ENCODE measurements around the gene VSIR.

VSIR gene

GRCh38 chr10:71727105-71727737 lies 46.1 kb downstream of the VSIR start:
- DNase-seq = no peak

GRCh38 chr10:71726580-71727104 lies 46.7 kb downstream of the VSIR start:
- no peak for DNase-seq

DNA sequence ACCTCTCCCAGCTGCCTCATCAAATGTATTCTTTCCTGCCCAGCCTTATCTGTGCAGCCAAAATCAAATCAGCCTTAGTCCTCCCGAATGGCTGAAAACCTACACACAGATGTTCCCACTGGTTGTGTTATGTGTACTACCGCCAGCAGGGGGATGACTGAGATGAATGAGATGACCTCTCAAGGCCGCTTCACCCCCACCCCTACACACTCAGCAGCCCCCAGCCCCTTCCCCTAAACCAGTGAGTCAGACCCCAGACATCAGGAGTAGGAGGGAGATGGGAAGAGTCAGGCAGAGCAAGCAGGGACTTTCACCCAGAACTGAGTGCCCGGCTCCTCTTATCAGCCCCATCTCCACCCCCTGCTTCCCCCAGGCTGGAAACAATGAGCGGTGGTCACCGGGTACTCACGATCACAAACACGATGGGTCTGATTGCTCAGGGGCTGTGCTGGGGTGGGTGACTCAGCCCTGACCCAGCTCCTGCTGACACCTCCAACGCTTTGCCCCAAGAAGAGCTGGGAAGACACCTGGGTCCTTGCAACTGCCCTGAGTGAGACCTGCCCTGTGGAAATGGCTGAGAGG lies 47.2 kb downstream of the VSIR start:
- no peak for DNase-seq

DNA sequence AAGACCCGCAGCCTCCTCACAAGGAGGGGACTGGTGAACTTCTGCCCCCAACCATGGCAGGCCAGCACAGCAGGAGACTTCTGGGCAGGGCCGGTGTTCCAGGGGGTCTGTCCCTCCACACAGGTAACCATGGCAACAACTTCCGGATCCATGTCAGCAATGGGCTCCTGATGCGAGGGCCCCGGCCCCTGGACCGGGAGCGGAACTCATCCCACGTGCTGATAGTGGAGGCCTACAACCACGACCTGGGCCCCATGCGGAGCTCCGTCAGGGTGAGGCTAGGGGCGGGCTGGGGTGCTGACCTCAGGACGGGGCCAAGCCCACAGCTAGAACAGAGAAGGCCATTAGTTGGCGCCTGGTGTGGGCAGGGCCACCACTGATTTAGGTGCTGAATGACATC lies 48.1 kb downstream of the VSIR start:
- DNase-seq = no peak

DNA sequence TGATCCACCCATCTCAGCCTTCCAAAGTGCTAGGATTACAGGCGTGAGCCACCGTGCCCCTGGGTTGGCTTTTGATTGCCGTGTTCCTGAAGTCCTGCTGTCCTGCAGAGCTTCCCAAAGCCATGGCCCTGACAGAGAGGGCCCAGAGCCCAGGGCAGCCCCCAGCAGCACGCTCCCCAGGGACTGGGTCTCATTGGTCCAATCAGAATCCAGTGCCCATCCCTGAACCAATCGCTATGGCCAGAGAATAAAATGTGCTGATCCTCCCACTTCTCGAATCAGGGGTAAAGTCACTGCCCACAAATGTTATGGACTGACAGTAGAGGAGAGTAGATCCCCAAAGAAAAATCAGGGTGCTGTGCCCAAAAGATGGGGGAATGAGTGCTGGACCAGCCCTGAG lies 48.8 kb downstream of the VSIR start:
- no peak for DNase-seq

DNA sequence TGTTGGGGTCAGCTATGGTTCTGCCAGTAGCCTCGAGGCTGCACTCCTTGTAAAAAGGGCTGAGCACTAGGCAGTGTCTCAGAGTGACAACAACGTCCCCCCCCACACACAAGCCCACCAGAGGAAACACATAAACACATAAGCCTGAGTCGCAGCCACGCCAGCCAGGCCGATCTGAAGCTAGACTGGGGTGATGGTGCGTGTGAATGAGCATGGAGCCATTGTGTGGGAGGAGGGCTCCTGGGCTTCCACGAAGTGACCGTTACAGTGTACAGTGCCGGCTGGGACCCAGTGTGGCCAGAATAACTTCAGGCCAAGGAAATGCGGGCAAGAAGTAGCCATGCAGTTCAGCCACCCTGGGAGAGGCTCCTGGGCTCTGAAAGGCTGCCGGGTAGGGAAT lies 50.0 kb downstream of the VSIR start:
- DNase-seq = no peak

DNA sequence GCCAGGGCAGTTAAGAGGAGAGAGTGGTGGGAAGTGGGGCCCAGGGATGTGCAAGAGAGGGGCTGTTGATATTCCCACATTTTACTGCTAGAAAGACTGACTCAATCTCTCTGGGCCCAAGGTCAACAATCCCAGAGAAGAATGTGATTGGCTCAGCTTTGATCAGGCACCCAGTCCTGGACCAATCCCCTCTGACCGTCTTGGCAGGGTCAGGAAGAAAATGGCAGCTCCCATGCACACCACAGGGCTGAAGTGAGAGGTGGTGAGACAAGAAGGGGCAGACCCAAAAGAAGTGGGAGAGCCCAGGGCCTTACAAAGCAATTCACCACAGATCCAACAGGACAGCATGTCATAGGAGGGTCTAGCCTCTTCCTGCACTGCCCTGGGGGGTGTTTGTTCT lies 50.5 kb downstream of the VSIR start:
- no peak for DNase-seq

DNA sequence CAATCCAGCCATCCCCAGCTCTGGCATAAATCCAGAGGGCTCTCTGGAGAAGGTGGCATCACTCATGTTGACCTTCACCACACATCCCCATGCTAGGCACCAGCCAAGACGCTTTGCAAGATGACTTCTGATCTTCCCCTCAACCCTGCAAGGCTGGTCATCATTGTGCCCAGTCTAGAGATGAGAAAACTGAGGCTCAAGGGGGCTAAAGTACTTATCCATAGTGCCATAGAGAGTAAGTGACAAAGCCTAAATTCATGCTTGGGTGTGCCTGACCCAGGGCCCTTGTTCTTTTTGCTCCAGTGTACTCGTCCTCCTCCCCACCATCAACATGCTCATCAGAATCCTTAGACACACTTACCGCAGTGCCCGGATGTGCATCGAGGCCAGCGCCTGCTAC lies 52.0 kb downstream of the VSIR start:
- no peak for DNase-seq

GRCh38 chr10:71720288-71720687 lies 53.0 kb downstream of the VSIR start:
- no peak for DNase-seq

- DNase-seq = no peak
Measured at GRCh38 chr10:71719464-71720201, 53.7 kb downstream of the VSIR start, which contains the start of gene C10orf105. C10orf105 (minus strand) TSS chr10:71719778; CDS start chr10:71716337, 3,441 bp downstream.

DNA sequence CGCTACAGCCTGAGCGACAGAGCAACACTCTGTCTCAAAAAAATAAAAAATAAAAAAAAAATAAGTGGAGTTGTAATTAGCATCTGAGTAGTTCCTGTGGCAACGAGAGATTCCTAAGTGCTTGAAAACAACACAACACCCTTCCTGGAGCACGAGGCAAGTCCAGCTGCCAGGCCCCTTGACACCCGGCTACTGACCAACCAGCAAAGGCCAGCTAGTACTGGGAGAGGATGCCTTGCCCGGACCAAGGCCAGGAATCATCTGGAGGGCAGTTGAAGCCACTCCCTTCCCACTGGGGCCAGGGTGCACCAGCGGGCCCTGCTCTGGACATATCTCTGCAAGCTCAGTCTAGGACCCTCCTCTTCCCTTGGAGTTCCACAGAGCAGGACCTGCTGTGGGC lies 54.3 kb downstream of the VSIR start:
- DNase-seq = no peak

DNA sequence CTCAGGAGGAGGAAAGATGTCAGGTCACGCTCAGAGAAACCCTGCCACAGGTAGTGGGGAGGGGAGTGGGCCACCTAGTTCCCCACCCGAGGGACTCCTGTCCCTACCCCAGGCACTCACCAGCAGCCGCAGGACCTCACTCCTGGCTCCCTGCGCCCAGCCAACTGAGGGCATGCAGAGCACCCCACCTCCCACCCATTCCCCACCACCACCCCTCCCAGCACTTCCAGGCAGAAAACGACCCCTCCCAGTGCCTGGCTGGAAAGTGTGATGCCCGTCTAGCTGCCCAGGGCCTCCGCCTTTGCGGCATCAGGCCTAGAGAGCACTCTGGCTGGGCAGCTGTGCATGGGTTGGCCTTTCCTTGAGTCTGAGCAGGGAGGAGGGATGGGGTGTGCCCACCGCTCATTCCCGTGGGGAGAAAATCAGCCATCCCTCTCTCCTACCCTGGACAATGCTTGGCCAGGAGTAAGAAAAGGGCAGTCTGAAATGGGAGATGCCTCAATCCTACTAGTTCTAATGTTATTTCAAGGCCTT lies 55.1 kb downstream of the VSIR start:
- no peak for DNase-seq

GRCh38 chr10:71717551-71717951 lies 55.8 kb downstream of the VSIR start:
- DNase-seq = no peak

DNA sequence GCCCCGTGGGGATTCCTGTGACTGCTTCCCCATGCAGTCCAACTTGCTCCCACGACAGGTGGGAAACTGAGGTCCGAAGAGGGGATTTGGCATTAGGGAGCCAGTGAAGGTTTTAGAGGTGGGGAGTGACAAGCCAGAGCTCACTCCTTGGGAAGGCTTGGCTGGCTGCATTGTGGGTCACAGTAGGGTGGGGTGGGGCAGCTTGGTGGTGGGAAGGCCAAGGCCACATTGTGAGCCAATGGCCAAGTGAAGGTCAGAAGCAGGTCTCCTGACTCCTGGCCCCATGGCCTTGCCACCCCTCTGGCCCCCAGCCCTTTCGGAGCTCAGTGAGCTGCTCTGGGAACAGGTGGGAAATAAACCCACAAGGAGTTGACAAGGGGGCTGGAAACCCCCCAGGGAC lies 56.3 kb downstream of the VSIR start:
- no peak for DNase-seq

- DNase-seq = no peak
Measured at GRCh38 chr10:71716426-71716825, 56.9 kb downstream of the VSIR start.

GRCh38 chr10:71715860-71716259 lies 57.5 kb downstream of the VSIR start:
- no peak for DNase-seq

GRCh38 chr10:71715026-71715425 lies 58.3 kb downstream of the VSIR start:
- no peak for DNase-seq

DNA sequence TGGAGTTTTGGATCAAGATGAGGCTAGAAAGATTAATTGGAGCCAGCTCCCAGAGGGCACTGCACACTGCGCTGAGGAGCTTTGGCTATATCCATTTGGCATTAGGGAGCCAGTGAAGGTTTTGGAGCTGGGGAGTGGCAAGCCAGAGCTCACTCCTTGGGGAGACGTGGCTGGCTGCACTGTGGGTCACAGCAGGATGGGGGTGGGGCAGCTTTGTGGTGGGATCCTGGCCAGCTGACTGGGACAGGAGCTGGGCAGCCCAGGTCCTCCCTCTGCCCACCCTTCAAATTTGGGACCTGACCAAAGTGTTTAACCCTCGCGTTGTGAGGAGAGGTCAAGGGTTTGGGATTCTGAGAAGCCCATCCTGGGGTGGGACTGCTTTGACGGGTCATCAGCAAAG lies 58.7 kb downstream of the VSIR start:
- no peak for DNase-seq

DNA sequence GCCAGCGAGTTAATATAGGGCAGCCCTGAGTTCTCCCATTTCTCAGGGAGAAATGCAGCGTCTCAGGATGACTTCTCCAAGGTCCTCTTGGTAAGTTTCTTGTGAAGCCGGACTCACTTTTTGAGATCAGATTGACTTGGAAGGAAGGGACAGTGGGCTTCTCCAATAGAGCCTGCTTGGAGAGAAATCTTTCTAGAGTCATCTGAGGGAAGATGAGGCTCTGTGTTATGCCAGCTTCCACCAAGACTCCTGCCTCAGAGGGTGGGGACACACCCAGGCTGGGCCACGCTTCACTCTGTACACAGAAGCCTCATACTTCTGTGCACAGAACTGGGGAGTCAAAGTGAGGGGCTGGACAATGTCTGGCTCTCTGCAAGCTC lies 59.3 kb downstream of the VSIR start:
- no peak for DNase-seq

GRCh38 chr10:71713135-71714030 lies 59.9 kb downstream of the VSIR start:
- no peak for DNase-seq

- no peak for DNase-seq
Measured at GRCh38 chr10:71712572-71713134, 60.7 kb downstream of the VSIR start.

- no peak for DNase-seq
Measured at GRCh38 chr10:71712170-71712569, 61.1 kb downstream of the VSIR start.

Measured in NCI-H1930 (cell line).